Esophagus (tissue), 2 donors: ENCODE measurements around the gene MICAL3. TPM values are rescaled to one million over a fixed set of nuclear protein-coding genes. Genes with fewer than 3 reads are reported as not detected.
A peak's percentile ranks its signal among the peaks of the same experiment; 100 is the strongest.
"Not testable (repeated sequence)": the region's sequence is repeated elsewhere in the genome, so short reads cannot be mapped to it uniquely, and the experiment has no call there.

Experiments used
- H3K27ac ChIP-seq, 2 donors: one replicate each; pipeline ENCODE4 v1.5.1; 2013; ENCODE audit warnings: low read depth in 2 of 2, mild to moderate bottlenecking in 2 of 2, inconsistent platforms in 1 of 2, low read length in 1 of 2, moderate library complexity in 1 of 2
- H3K27me3 ChIP-seq, 2 donors: one replicate each; pipeline ENCODE4 v1.6.1; 2013; ENCODE audit warnings: low read length in 2 of 2, control low read depth in 1 of 2, mild to moderate bottlenecking in 1 of 2; ENCODE audit not compliant: insufficient read depth in 2 of 2, control insufficient read depth in 1 of 2
- H3K36me3 ChIP-seq, 2 donors: one replicate each; pipeline ENCODE4 v1.6.1; 2013; ENCODE audit warnings: low read length in 1 of 2; ENCODE audit not compliant: control insufficient read depth in 2 of 2, insufficient read depth in 2 of 2
- H3K4me1 ChIP-seq, 2 donors: one replicate each; pipeline ENCODE4 v1.6.1; 2013; ENCODE audit warnings: low read length in 1 of 2; ENCODE audit not compliant: control insufficient read depth in 2 of 2, insufficient read depth in 2 of 2
- H3K4me3 ChIP-seq, 2 donors: one replicate each; pipeline ENCODE4 v1.5.1; 2013; ENCODE audit warnings: low read length in 2 of 2, mild to moderate bottlenecking in 2 of 2, low read depth in 1 of 2, moderate library complexity in 1 of 2
- H3K9me3 ChIP-seq, 2 donors: one replicate each; pipeline ENCODE4 v1.6.1; 2013; ENCODE audit warnings: mild to moderate bottlenecking in 2 of 2, low read depth in 1 of 2, low read length in 1 of 2, moderate library complexity in 1 of 2; ENCODE audit not compliant: control insufficient read depth in 2 of 2, insufficient read depth in 1 of 2
- WGBS, 2 donors: extraction: QIAGEN DNeasy Blood & Tissue Kit; methylation state at CpG; one replicate each; pipeline ENCODE4 v1.1.7; 2013; 5-methylcytosine and 5-hydroxymethylcytosine counted together
- polyA plus RNA-seq, 2 donors: library from polyadenylated mRNA; stranded (reverse); fragments of 200-250 nt; gene quantifications; one replicate each; pipeline ENCODE4 v1.2.3, GENCODE V29; 2013
- donor health status: healthy with polysubstance abuse.
- donor health status: Bipolar disorder and iron deficiency.

Gene MICAL3
- polyA plus RNA-seq, 2 donors: 6.2 to 13.3 TPM

DNA sequence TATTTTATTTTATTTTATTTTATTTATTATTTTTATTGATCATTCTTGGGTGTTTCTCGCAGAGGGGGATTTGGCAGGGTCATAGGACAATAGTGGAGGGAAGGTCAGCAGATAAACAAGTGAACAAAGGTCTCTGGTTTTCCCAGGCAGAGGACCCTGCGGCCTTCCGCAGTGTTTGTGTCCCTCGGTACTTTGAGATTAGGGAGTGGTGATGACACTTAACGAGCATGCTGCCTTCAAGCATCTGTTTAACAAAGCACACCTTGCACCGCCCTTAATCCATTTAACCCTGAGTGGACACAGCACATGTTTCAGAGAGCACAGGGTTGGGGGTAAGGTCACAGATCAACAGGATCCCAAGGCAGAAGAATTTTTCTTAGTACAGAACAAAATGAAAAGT is 16.5 kb upstream of the MICAL3 start:
- H3K4me1 ChIP-seq, H3K27me3 ChIP-seq, H3K36me3 ChIP-seq, H3K9me3 ChIP-seq, H3K4me3 ChIP-seq, H3K27ac ChIP-seq: not testable (repeated sequence)
- WGBS, 2 donors: 81 to 88% methylated on average over 6 of the region's 6 CpGs

DNA sequence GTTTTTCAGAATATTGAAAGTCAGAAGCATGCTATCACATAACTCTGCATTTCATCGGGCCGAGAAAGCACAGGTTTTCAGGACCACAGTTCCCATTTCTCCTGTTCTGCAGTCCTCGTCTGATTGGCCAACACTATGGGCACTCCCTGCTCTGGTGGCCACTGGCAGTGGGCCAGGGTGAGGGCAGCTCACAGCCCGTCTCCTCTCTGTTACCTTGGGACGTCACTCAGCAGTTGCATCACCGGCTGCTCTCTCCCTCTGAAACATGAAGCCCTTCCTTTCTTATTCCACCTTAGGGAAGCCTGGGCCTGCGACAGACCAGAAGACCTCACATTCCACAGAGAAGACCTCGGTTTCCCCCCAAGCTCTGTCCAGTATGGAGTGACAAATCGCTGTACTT is 11.4 kb upstream of the MICAL3 start:
- Histone ChIP-seq H3K4me1 (peaks cover 0 to 3% of the 10 kb centered on the region in 2 donors), H3K4me3 (no peak overlapping the region), H3K27me3 (no peaks in the 10 kb centered on the region), H3K27ac (peak overlapping the region in 1 of 2 donors; percentile 48), H3K36me3 (no peaks in the 10 kb centered on the region), H3K9me3 (no peaks in the 10 kb centered on the region)
- WGBS, 2 donors: 52 to 70% methylated on average over 9 of the region's 9 CpGs

DNA sequence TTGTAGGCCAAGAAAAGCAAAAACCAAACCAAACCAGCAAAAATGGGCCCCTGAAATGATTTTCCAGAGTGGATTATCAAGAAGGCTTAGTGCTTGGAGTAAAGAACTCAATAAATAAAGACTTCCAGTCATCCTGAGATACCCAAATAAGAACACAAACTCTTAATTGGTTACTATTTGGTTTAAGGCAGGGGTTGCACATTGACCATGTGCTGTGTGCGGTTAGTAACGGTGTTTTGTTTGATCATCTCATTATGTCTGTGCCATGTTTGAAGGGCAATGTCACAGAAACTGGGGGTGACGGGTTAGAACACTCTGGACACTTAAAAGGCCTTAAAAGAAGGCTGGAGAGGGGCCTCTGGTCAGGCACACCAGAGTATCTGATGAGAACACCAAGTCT is 9.7 kb upstream of the MICAL3 start:
- 83 to 91% methylated on average over 3 of the region's 3 CpGs for WGBS, 2 donors
- Histone ChIP-seq H3K4me1 (peaks cover 0 to 3% of the 10 kb centered on the region in 2 donors), H3K9me3 (no peaks in the 10 kb centered on the region), H3K4me3 (no peak overlapping the region), H3K27ac (peak overlapping the region in 1 of 2 donors; percentile 30), H3K27me3 (no peaks in the 10 kb centered on the region), H3K36me3 (no peaks in the 10 kb centered on the region)

DNA sequence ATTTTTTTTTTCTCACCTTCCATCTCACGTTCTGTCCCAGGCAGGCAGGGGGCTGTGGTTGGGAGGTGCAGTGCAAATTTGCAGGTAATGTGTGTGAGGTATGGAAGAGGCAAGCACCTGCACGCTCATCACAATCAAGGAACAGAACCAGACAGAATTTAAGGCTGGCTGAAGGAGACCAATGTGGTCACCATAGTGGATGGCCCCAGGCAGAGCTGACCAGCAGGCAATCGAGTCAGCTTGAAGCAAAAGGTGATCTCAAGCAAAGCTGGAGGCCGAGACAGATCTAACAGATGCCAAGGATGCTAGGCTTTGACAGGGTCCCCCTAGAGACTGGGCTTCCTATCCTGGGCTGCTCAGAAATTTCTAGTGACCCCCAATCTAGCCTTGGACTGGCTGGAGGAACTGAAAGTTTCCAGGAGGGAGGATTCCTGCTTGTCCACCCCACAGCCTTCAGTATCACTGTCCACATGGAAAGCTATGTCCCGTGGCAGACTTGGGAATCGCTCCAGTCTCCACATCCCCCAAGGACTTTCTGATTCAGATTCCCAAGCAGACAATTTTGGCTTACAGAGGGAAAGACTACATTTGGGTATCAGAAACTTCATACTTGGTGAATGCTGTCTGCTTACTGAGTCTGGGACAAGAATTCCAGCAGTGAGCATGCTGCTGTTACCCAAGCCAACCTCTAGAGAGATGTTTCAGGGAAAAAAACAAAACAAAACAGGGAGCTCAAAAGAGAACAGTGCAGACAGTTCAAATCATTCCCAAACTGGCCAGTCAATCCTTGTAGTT is 9.0 kb upstream of the MICAL3 start:
- Histone ChIP-seq H3K27ac (peak overlapping the region in 1 of 2 donors; percentile 14), H3K9me3 (no peaks in the 10 kb centered on the region), H3K4me1 (peaks cover 0 to 3% of the 10 kb centered on the region in 2 donors), H3K4me3 (no peak overlapping the region), H3K36me3 (no peaks in the 10 kb centered on the region), H3K27me3 (no peaks in the 10 kb centered on the region)
- WGBS, 2 donors: 73 to 77% methylated on average over 6 of the region's 6 CpGs

DNA sequence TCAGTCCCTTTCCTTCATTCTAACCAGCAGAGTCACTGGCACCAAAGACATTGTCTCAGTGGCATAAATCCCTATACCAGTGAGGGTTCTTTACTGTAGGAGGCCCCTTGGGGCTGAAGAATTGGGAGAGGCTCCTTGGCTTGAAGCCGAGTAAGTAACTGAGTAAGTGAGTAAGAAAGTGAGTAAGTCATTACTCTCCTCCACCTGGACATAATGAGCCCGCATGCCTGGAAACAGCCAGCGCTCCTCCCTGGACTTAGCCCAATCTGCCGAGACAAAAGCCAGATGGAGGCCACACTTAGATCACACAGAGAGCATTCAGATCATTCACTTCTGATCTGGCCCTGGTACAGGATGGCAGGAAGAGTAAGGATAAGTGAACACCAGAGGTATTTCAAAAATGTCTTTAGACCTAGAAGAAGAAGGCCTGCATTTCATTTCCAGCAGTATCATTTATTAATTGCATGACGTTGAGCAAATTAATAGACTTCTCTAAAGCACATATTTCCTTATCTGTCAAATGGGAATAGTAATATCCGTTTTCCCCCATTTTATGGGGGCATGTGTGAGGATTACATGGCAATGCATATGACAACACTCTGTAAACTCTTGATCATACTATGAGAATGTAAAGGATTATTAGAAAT is 8.2 kb upstream of the MICAL3 start:
- Histone ChIP-seq H3K27ac (peak overlapping the region; percentile 77 to 96), H3K9me3 (no peaks in the 10 kb centered on the region), H3K36me3 (no peaks in the 10 kb centered on the region), H3K27me3 (no peaks in the 10 kb centered on the region), H3K4me1 (peaks cover 0 to 3% of the 10 kb centered on the region in 2 donors), H3K4me3 (no peak overlapping the region)
- WGBS, 2 donors: 46% methylated on average over 6 of the region's 6 CpGs

DNA sequence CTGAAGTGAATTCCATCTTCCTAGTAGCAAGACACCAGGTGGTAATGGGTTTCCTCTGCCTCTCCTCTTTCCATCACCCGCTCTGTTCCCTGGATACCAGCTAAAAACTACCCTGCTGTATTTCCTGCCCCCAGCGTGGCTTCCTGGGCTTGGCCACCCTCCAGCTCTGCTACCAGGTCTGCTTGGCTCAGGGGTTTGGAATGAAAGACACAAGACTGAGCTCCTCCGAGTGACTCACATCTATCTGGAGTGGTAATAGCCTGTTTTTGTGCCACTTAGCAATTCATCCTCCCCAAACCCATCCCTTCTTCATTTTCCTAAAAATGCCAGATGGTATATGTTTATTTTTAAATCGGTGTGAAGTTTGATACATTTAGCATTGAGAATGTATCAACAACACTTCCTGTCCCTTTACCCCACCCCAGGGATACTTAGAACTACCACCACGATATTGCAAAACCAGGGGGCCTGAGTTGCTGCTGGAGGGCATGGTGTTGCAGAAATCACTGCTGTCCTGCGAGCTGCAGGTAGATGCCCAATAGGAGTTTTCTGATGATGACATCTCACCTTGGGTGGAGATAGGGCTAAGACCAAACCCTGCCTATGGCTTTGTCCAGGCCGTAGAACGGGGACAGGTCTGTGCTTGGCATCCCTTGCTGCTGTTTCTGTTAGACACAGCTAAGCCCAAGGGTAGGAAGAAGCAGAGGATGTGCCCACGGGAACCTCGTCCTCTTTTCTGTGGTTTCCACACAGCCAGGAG is 7.5 kb upstream of the MICAL3 start:
- WGBS, 2 donors: 43 to 51% methylated on average over 10 of the region's 10 CpGs
- Histone ChIP-seq H3K27ac (peak overlapping the region; percentile 77 to 96), H3K4me3 (no peak overlapping the region)

DNA sequence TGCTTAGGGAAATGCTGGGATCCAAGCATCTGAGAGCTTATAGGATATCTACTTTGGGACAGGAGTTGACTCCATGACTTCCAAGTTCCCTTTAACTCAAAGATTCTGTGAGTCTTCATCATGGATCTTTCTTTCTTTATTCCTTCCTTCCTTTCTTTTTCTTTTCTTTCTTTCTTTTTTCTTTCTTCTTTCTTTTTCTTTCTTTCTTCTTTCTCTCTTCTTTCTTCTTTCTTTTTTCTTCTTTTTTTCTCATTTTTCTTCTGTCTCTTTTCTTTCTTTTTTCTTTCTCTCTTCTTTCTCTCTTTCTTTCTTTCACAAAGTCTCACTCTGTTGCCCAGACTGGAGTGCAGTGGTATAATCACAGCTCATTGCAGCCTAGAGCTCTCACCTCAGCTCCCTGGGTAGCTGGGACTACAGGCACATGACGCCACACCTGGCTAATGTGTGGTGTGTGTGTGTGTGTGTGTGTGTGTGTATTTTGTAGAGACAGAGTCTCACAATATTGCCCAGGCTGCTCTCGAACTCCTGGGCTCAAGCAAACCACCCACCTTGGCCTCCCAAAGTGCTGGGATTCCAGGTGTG is 5.4 kb upstream of the MICAL3 start:
- Histone ChIP-seq H3K4me3 (no peak overlapping the region), H3K4me1 (peaks cover 0 to 3% of the 10 kb centered on the region in 2 donors), H3K27me3 (no peaks in the 10 kb centered on the region), H3K27ac (no peak overlapping the region), H3K36me3 (no peaks in the 10 kb centered on the region), H3K9me3 (no peaks in the 10 kb centered on the region)
- WGBS, 2 donors: 85% methylated on average over 2 of the region's 2 CpGs

More for the DNA sequence above, 7.5 kb upstream of the MICAL3 start:
- Histone ChIP-seq H3K36me3 (no peaks in the 10 kb centered on the region), H3K9me3 (no peaks in the 10 kb centered on the region), H3K27me3 (no peaks in the 10 kb centered on the region), H3K4me1 (peaks cover 0 to 3% of the 10 kb centered on the region in 2 donors)

DNA sequence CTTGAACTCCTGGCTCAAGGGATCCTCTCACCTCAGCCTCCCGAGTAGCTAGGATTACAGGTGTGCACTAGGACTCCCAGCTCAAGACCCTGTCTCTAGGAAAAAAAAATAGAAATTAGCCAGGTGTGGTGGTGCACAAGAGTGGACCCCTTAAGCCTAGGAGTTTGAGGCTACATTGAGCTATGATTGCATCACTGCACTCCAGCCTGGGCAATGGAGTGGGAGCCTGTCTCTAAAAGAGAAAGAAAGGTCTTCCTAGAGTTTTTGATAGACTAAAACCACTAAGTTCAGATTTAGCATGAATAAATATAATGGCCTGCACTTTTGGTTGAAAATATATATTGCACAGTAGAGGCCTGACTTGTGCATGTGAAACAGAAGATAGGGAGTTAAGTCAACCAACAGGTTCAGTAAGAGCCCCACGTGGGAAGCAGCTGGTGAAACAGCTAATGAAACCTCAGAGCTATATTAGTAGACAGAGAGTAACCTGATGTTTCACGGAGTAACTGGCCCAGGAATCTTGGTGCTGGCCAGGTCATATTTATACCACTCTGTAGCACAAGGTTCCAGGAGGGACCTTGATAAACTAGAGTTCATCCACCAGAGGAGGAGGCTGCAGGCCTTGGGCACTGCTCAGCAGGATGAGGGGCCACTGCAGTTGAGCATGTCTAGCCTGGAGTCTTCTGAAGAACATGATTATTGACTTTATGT is 4.6 kb upstream of the MICAL3 start:
- Histone ChIP-seq H3K36me3 (no peaks in the 10 kb centered on the region), H3K27ac (no peak overlapping the region), H3K4me1 (peaks cover 0 to 3% of the 10 kb centered on the region in 2 donors), H3K27me3 (no peaks in the 10 kb centered on the region), H3K4me3 (no peak overlapping the region), H3K9me3 (no peaks in the 10 kb centered on the region)
- 55 to 59% methylated on average over 3 of the region's 3 CpGs for WGBS, 2 donors

DNA sequence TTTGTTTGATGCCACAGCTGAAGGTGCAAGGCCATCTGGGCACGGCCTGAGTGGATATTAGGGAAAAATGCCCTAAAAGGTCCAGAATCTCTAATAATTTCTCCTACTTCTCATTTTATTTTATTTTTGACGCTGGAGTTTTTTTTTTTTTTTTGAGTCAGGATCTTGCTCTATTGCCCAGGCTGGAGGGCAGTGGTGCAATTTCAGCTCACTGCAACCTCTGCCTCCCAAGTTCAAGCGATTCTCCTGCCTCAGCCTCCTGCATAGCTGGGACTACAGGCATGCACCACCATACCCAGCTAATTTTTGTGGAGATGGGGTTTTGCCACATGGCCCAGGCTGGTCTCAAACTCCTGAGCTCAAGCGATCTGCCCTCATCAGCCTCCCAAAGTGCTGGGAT is 1.5 kb upstream of the MICAL3 start:
- not testable (repeated sequence) for H3K27me3 ChIP-seq, H3K9me3 ChIP-seq, H3K27ac ChIP-seq, H3K4me1 ChIP-seq, H3K4me3 ChIP-seq, H3K36me3 ChIP-seq
- WGBS, 2 donors: 89 to 90% methylated on average over 4 of the region's 4 CpGs
